GM10248 (cell line): ENCODE measurements around the gene HMCN2.

ENCODE experiments used
- CTCF ChIA-PET: fragments of 300-600 bp; sonication (Branson Sonifier 250); formaldehyde crosslinking; extraction: SDS; loops from one replicate; lab custom pipeline; 2021; ENCODE audit warnings: antibody characterized with exemption; lab: Yijun Ruan, JAX
- POLR2A ChIA-PET: fragments of 350-650 bp; sonication (Branson Sonifier 250); formaldehyde crosslinking; extraction: SDS; loops from one replicate; lab custom pipeline; 2020; ENCODE audit warnings: antibody characterized with exemption; lab: Yijun Ruan, JAX
- DNase-seq: peaks from one replicate; pipeline ENCODE4 v3.0.0; 2012; ENCODE audit errors: extremely low spot score
- CTCF ChIP-seq: IDR thresholded peaks from 2 replicates; pipeline ENCODE4 v1.5.1; 2012; ENCODE audit warnings: mild to moderate bottlenecking, low read depth; ENCODE audit errors: extremely low read depth, missing control alignments, control extremely low read depth

HMCN2 gene

GRCh38 chr9:130473566-130473965 lies 208.0 kb downstream of the HMCN2 start:
- DNase-seq, result no peak
- CTCF ChIA-PET, result no interaction called here
- POLR2A ChIA-PET, result no interaction called here
- no peak for TF ChIP-seq CTCF

GRCh38 chr9:130474106-130474505 lies 208.5 kb downstream of the HMCN2 start:
- ChIA-PET POLR2A (no interaction called here), CTCF (no interaction called here)
- no peak for DNase-seq

GRCh38 chr9:130476151-130476730 lies 210.7 kb downstream of the HMCN2 start:
- ChIA-PET CTCF (interaction anchor here (0.9 kb wide), 1 partner anchor 10 kb away, joined by 3 read pairs; no protein-coding TSS in a partner anchor), POLR2A (no interaction called here)
- no peak for DNase-seq
- TF ChIP-seq CTCF, result no peak

More at GRCh38 chr9:130474106-130474505, 208.5 kb downstream of the HMCN2 start:
- TF ChIP-seq CTCF, result no peak

- DNase-seq, result no peak
- ChIA-PET POLR2A (no interaction called here), CTCF (interaction anchor here (1.3 kb wide), 1 partner anchor 205 kb away, joined by 4 read pairs; no protein-coding TSS in a partner anchor)
- no peak for TF ChIP-seq CTCF
Observed at GRCh38 chr9:130477564-130477963, 212.0 kb downstream of the HMCN2 start.

GRCh38 chr9:130478152-130478551 lies 212.6 kb downstream of the HMCN2 start:
- no peak for TF ChIP-seq CTCF
- DNase-seq, result no peak
- ChIA-PET CTCF (interaction anchor here (1.3 kb wide), 1 partner anchor 204 kb away, joined by 4 read pairs; no protein-coding TSS in a partner anchor), POLR2A (no interaction called here)

- ChIA-PET CTCF (no interaction called here), POLR2A (no interaction called here)
- DNase-seq, result no peak
- TF ChIP-seq CTCF, result no peak
Observed at GRCh38 chr9:130478736-130479575, 213.4 kb downstream of the HMCN2 start.
